ENCODE results near the gene SKA2.

GRCh38 chr17:59151591-59151990 lies 3.4 kb downstream of the SKA2 start:
- TF ChIP-seq POLR2A (IDR thresholded peaks at IDR 0.05; ENCODE audit: extremely low read depth, insufficient read length) (no peak), CTCF (IDR thresholded peaks at IDR 0.05; ENCODE audit: low read depth, low read length) (no peak), MAX (IDR thresholded peaks at IDR 0.05; ENCODE audit: low read depth, low read length) (no peak), MYC (IDR thresholded peaks at IDR 0.05; ENCODE audit: low read depth, low read length) (no peak)
